ENCODE data around the gene TMEM245. TPM values are rescaled to one million over a fixed set of nuclear protein-coding genes. Genes with fewer than 3 reads are reported as not detected.

The TMEM245 gene
- total and polyA plus RNA-seq, 2 donors (not counting 1 experiment from before 2014, with no cell fraction given): 6.3 to 34.3 TPM

DNA sequence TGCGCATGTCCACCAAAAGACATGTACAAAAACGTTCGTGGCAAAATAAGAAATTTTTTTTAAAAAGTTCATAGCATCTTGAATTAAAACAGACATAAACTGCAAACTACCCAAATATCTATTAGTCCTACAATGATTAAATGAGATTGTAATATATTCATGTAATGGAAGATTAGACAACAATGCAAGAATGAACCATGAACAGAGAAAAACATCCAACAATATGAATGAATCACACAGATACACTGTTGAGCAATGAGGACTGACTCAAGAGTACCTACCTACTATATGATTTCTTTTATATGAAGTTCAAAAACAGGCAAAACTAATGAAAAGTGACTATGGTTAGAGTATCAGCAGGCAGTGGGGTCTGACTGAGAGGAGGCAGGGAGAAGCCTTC lies 88.5 kb downstream of the TMEM245 start:
- TF ChIP-seq, protein P1, sequence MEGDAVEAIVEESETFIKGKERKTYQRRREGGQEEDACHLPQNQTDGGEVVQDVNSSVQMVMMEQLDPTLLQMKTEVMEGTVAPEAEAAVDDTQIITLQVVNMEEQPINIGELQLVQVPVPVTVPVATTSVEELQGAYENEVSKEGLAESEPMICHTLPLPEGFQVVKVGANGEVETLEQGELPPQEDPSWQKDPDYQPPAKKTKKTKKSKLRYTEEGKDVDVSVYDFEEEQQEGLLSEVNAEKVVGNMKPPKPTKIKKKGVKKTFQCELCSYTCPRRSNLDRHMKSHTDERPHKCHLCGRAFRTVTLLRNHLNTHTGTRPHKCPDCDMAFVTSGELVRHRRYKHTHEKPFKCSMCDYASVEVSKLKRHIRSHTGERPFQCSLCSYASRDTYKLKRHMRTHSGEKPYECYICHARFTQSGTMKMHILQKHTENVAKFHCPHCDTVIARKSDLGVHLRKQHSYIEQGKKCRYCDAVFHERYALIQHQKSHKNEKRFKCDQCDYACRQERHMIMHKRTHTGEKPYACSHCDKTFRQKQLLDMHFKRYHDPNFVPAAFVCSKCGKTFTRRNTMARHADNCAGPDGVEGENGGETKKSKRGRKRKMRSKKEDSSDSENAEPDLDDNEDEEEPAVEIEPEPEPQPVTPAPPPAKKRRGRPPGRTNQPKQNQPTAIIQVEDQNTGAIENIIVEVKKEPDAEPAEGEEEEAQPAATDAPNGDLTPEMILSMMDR (IDR thresholded peaks at IDR 0.05): no peak
- TF ChIP-seq EZH2 (IDR thresholded peaks at IDR 0.05; ENCODE audit: borderline replicate concordance, insufficient read depth, low read depth, low read length, poor library complexity, severe bottlenecking): no peak

DNA sequence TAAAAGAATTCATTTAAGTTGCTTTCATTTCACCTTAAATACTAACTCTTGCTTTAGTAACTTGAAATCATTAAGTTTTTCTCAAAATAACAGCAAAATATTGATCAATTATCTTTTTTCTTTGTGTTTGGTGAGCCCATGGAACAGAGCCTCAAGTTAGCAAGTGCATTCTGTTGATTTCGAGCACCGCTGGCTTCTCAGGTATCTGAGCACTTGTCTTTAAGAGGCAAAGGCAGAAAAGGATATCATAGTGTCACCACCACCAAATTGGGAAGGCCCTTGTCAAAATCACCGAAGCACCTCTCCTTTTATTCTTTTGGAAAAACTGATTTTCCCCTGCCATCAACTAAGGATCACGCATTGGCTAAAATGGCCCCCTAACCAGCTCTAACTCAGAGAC lies 89.3 kb downstream of the TMEM245 start:
- H3K27me3 Mint-ChIP-seq: no peaks in the 10 kb centered on the region
- H3K4me1 ChIP-seq (ENCODE audit: control insufficient read depth in 2 of 2, insufficient read depth in 2 of 2, low read length in 2 of 2): no peaks in the 10 kb centered on the region
- H3K27ac ChIP-seq (ENCODE audit: low read length in 2 of 2): no peak overlapping the region
- no peak overlapping the region for H3K9ac ChIP-seq (ENCODE audit: low read length)
- H2AFZ ChIP-seq (ENCODE audit: insufficient read depth, low read depth, low read length, poor library complexity, severe bottlenecking): no peak overlapping the region
- no peaks in the 10 kb centered on the region for H3K79me2 ChIP-seq (ENCODE audit: control insufficient read depth, insufficient read depth, low read length)
- H3K4me3 Mint-ChIP-seq: no peak overlapping the region
- H3K27ac Mint-ChIP-seq: no peak overlapping the region
- no peak overlapping the region for H3K4me3 ChIP-seq (ENCODE audit: control extremely low read depth in 1 of 5, extremely low read depth in 1 of 5, insufficient read depth in 1 of 5, low read depth in 2 of 5, low read length in 4 of 5)
- WGBS (ENCODE audit: insufficient coverage): 100% methylated on average over 2 of the region's 4 CpGs
- CTCF ChIA-PET: no interaction called here
- no peaks in the 10 kb centered on the region for H4K20me1 ChIP-seq (ENCODE audit: control insufficient read depth, insufficient read depth, low read length, poor library complexity, severe bottlenecking)
- peaks cover 1 to 30% of the 10 kb centered on the region in 2 experiments for H3K36me3 ChIP-seq (replicated peaks in 1 of 2; ENCODE audit: control extremely low read depth in 1 of 2, control insufficient read depth in 1 of 2, extremely low read depth in 1 of 2, insufficient read depth in 2 of 2, low read length in 1 of 2)
- no peak for ATAC-seq (ENCODE audit: low read depth)
- no peaks in the 10 kb centered on the region for H3K4me1 Mint-ChIP-seq
- TF ChIP-seq EZH2 (IDR thresholded peaks at IDR 0.05; ENCODE audit: borderline replicate concordance, insufficient read depth, low read depth, low read length, poor library complexity, severe bottlenecking): no peak
- TF ChIP-seq, protein P1 (IDR thresholded peaks at IDR 0.05): no peak
- DNase-seq: no peak
- intact Hi-C loops (cut with micrococcal nuclease): no loop called here
- H3K9me3 ChIP-seq (ENCODE audit: control extremely low read depth in 1 of 3, control insufficient read depth in 2 of 3, insufficient read depth in 1 of 3, low read length in 2 of 3): no peaks in the 10 kb centered on the region
- POLR2A ChIA-PET: no interaction called here
- H3K9me3 Mint-ChIP-seq (ENCODE audit: insufficient read depth): no peaks in the 10 kb centered on the region
- no peaks in the 10 kb centered on the region for H3K27me3 ChIP-seq (replicated peaks in 1 of 4; ENCODE audit: control extremely low read depth in 1 of 4, control insufficient read depth in 3 of 4, insufficient read depth in 4 of 4, low read length in 3 of 4)
- H3K4me2 ChIP-seq (replicated peaks; ENCODE audit: low read depth, low read length, poor library complexity, severe bottlenecking): no peak overlapping the region

More for the DNA sequence above, 88.5 kb downstream of the TMEM245 start:
- Histone ChIP-seq H2AFZ (ENCODE audit: insufficient read depth, low read depth, low read length, poor library complexity, severe bottlenecking) (no peak overlapping the region), H3K79me2 (ENCODE audit: control insufficient read depth, insufficient read depth, low read length) (no peaks in the 10 kb centered on the region), H3K4me2 (replicated peaks; ENCODE audit: low read depth, low read length, poor library complexity, severe bottlenecking) (no peak overlapping the region), H3K36me3 (replicated peaks in 1 of 2; ENCODE audit: control extremely low read depth in 1 of 2, control insufficient read depth in 1 of 2, extremely low read depth in 1 of 2, insufficient read depth in 2 of 2, low read length in 1 of 2) (peaks cover 1 to 31% of the 10 kb centered on the region in 2 experiments), H3K27me3 (replicated peaks in 1 of 4; ENCODE audit: control extremely low read depth in 1 of 4, control insufficient read depth in 3 of 4, insufficient read depth in 4 of 4, low read length in 3 of 4) (no peaks in the 10 kb centered on the region), H3K9me3 (ENCODE audit: control extremely low read depth in 1 of 3, control insufficient read depth in 2 of 3, insufficient read depth in 1 of 3, low read length in 2 of 3) (no peaks in the 10 kb centered on the region), H3K9ac (ENCODE audit: low read length) (no peak overlapping the region), H3K4me1 (ENCODE audit: control insufficient read depth in 2 of 2, insufficient read depth in 2 of 2, low read length in 2 of 2) (no peaks in the 10 kb centered on the region), H4K20me1 (ENCODE audit: control insufficient read depth, insufficient read depth, low read length, poor library complexity, severe bottlenecking) (no peaks in the 10 kb centered on the region), H3K4me3 (ENCODE audit: control extremely low read depth in 1 of 5, extremely low read depth in 1 of 5, insufficient read depth in 1 of 5, low read depth in 2 of 5, low read length in 4 of 5) (no peak overlapping the region), H3K27ac (ENCODE audit: low read length in 2 of 2) (no peak overlapping the region)
- ChIA-PET CTCF (no interaction called here), POLR2A (no interaction called here)
- WGBS (ENCODE audit: insufficient coverage): no CpG with 5 or more reads among the region's 3 CpGs
- intact Hi-C loops (cut with micrococcal nuclease): no loop called here
- Mint-ChIP-seq H3K27ac (no peak overlapping the region), H3K9me3 (ENCODE audit: insufficient read depth) (no peaks in the 10 kb centered on the region), H3K4me3 (no peak overlapping the region), H3K4me1 (no peaks in the 10 kb centered on the region), H3K27me3 (no peaks in the 10 kb centered on the region)
- no peak for DNase-seq
- ATAC-seq (ENCODE audit: low read depth): no peak
